GM19351 (cell line): ENCODE data around the gene ROR2.

Experiments used
- ATAC-seq: cut with Tn5 transposase; IDR thresholded peaks from one replicate; pipeline ENCODE4 v1.9.1; 2021; ENCODE audit warnings: mild to moderate bottlenecking, moderate library complexity; ENCODE audit not compliant: unreplicated experiment

Gene ROR2

GRCh38 chr9:91603932-91604331 is 346.1 kb downstream of the ROR2 start:
- ATAC-seq: no peak

- no peak for ATAC-seq
Observed at GRCh38 chr9:91599564-91599963, 350.5 kb downstream of the ROR2 start.

- ATAC-seq: no peak
Observed at GRCh38 chr9:91591627-91592026, 358.4 kb downstream of the ROR2 start.

GRCh38 chr9:91589101-91589553 is 360.9 kb downstream of the ROR2 start:
- no peak for ATAC-seq

GRCh38 chr9:91586282-91586681 is 363.7 kb downstream of the ROR2 start:
- no peak for ATAC-seq

- no peak for ATAC-seq
Observed at GRCh38 chr9:91583966-91584365, 366.1 kb downstream of the ROR2 start.

GRCh38 chr9:91583161-91583875 is 366.7 kb downstream of the ROR2 start:
- ATAC-seq: no peak

GRCh38 chr9:91582181-91582580 is 367.8 kb downstream of the ROR2 start:
- ATAC-seq: no peak

- no peak for ATAC-seq
Observed at GRCh38 chr9:91580136-91580535, 369.9 kb downstream of the ROR2 start.

GRCh38 chr9:91578911-91579310 is 371.1 kb downstream of the ROR2 start:
- no peak for ATAC-seq

- ATAC-seq: no peak
Observed at GRCh38 chr9:91577633-91578061, 372.4 kb downstream of the ROR2 start.

- ATAC-seq: no peak
Observed at GRCh38 chr9:91572811-91573210, 377.2 kb downstream of the ROR2 start.

- no peak for ATAC-seq
Observed at GRCh38 chr9:91572044-91572443, 378.0 kb downstream of the ROR2 start.

GRCh38 chr9:91571036-91571435 is 379.0 kb downstream of the ROR2 start:
- ATAC-seq: no peak

- ATAC-seq: no peak
Observed at GRCh38 chr9:91567642-91568274, 382.3 kb downstream of the ROR2 start.

GRCh38 chr9:91564081-91564670 is 385.9 kb downstream of the ROR2 start:
- no peak for ATAC-seq

GRCh38 chr9:91562416-91562815 is 387.6 kb downstream of the ROR2 start:
- ATAC-seq: no peak

GRCh38 chr9:91560301-91560700 is 389.7 kb downstream of the ROR2 start:
- no peak for ATAC-seq

- no peak for ATAC-seq
Observed at GRCh38 chr9:91558879-91559278, 391.1 kb downstream of the ROR2 start.

GRCh38 chr9:91558395-91558794 is 391.6 kb downstream of the ROR2 start:
- ATAC-seq: no peak

- no peak for ATAC-seq
Observed at GRCh38 chr9:91557327-91557726, 392.7 kb downstream of the ROR2 start.

- no peak for ATAC-seq
Observed at GRCh38 chr9:91555132-91555531, 394.9 kb downstream of the ROR2 start.
